CD14-positive monocyte (primary cell): ENCODE measurements around the gene MTMR3. TPM values are rescaled to one million over a fixed set of nuclear protein-coding genes. Genes with fewer than 3 reads are reported as not detected.
A peak's percentile ranks its signal among the peaks of the same experiment; 100 is the strongest.
"Not testable (repeated sequence)": the region's sequence is repeated elsewhere in the genome, so short reads cannot be mapped to it uniquely, and the experiment has no call there.

ENCODE experiments used
- DNase-seq, 3 donors: peaks; one replicate each; pipeline ENCODE4 v3.0.0-alpha.2; 2011 to 2022
- H2AFZ ChIP-seq: 2 replicates; pipeline ENCODE4 v1.6.0; 2012; ENCODE audit warnings: mild to moderate bottlenecking, low read depth, low read length, inconsistent platforms; ENCODE audit not compliant: insufficient read depth, poor library complexity, severe bottlenecking
- H3K27ac ChIP-seq, 2 donors: 1 replicate in 1 of 2; 2 replicates in 1 of 2; pipeline ENCODE4 v1.5.1; 2012 to 2013; ENCODE audit warnings: low read length in 2 of 2, control low read depth in 1 of 2, inconsistent platforms in 1 of 2, low read depth in 1 of 2, mild to moderate bottlenecking in 1 of 2
- H3K27me3 ChIP-seq, 2 donors: one replicate each; pipeline versions ENCODE4 v1.6.0 to v1.6.1; 2011 to 2013; ENCODE audit warnings: low read length in 2 of 2; ENCODE audit not compliant: control insufficient read depth in 2 of 2, insufficient read depth in 2 of 2
- H3K36me3 ChIP-seq, 2 donors: replicated peaks in 1 of 2; 1 replicate in 1 of 2; 2 replicates in 1 of 2; pipeline versions ENCODE4 v1.5.1 to v1.6.1; 2012 to 2013; ENCODE audit warnings: low read length in 2 of 2, control low read depth in 1 of 2, inconsistent platforms in 1 of 2, mild to moderate bottlenecking in 1 of 2; ENCODE audit not compliant: insufficient read depth in 2 of 2, control insufficient read depth in 1 of 2
- H3K4me1 ChIP-seq, 2 donors: 1 replicate in 1 of 2; 2 replicates in 1 of 2; pipeline versions ENCODE4 v1.5.1 to v1.6.1; 2012 to 2013; ENCODE audit warnings: low read length in 2 of 2, control low read depth in 1 of 2, inconsistent platforms in 1 of 2, mild to moderate bottlenecking in 1 of 2, moderate library complexity in 1 of 2; ENCODE audit not compliant: insufficient read depth in 2 of 2, control insufficient read depth in 1 of 2
- H3K4me2 ChIP-seq: replicated peaks from 2 replicates; pipeline ENCODE3; 2012; ENCODE audit warnings: low read length, moderate library complexity, mild to moderate bottlenecking; ENCODE audit not compliant: poor library complexity, severe bottlenecking; ENCODE audit errors: extremely low read depth
- H3K4me3 ChIP-seq, 3 experiments: fragments of 200-600 bp in 1 of 3; sonication (generic) in 1 of 3; replicated peaks in 1 of 3; 1 replicate in 2 of 3; 2 replicates in 1 of 3; pipeline ENCODE4 v1.5.1; 2011 to 2013; ENCODE audit warnings: low read length in 3 of 3, mild to moderate bottlenecking in 3 of 3, control low read depth in 2 of 3, low read depth in 2 of 3, inconsistent platforms in 1 of 3, moderate library complexity in 1 of 3
- H3K79me2 ChIP-seq: 2 replicates; pipeline ENCODE4 v1.6.0; 2012; ENCODE audit warnings: mild to moderate bottlenecking, control low read depth, inconsistent platforms, low read length, moderate library complexity; ENCODE audit not compliant: insufficient read depth
- H3K9ac ChIP-seq: 2 replicates; pipeline ENCODE4 v1.6.0; 2017; ENCODE audit warnings: low read length, mild to moderate bottlenecking; ENCODE audit not compliant: insufficient read depth, poor library complexity, severe bottlenecking
- H3K9me3 ChIP-seq, 2 donors: replicated peaks in 1 of 2; 1 replicate in 1 of 2; 2 replicates in 1 of 2; pipeline versions ENCODE4 v1.5.1 to v1.6.1; 2012 to 2013; ENCODE audit warnings: low read length in 2 of 2, control low read depth in 1 of 2; ENCODE audit not compliant: control insufficient read depth in 1 of 2, insufficient read depth in 1 of 2
- H4K20me1 ChIP-seq: 2 replicates; pipeline ENCODE4 v1.6.0; 2012; ENCODE audit warnings: mild to moderate bottlenecking, low read length, control low read depth, moderate library complexity; ENCODE audit not compliant: insufficient read depth
- H3K27ac Mint-ChIP-seq, 7 donors: one replicate each; pipeline ENCODE4 v1.8.0; 2020; ENCODE audit warnings: mild to moderate bottlenecking in 7 of 7, mixed read lengths in 7 of 7, moderate library complexity in 6 of 7, inconsistent platforms in 2 of 7
- H3K27me3 Mint-ChIP-seq, 3 donors: one replicate each; pipeline ENCODE4 v1.8.0; 2021 to 2022; ENCODE audit warnings: low read depth in 3 of 3, mild to moderate bottlenecking in 3 of 3, mixed read lengths in 3 of 3, moderate library complexity in 3 of 3, inconsistent platforms in 1 of 3
- H3K36me3 Mint-ChIP-seq, 2 donors: one replicate each; pipeline ENCODE4 v1.8.0; 2020; ENCODE audit warnings: mixed read lengths in 2 of 2, inconsistent platforms in 1 of 2, mild to moderate bottlenecking in 1 of 2
- H3K4me1 Mint-ChIP-seq: one replicate; pipeline ENCODE4 v1.8.0; 2020; ENCODE audit warnings: mild to moderate bottlenecking, mixed read lengths
- H3K4me3 Mint-ChIP-seq, 2 donors: one replicate each; pipeline ENCODE4 v1.8.0; 2020; ENCODE audit warnings: mild to moderate bottlenecking in 2 of 2, mixed read lengths in 2 of 2, moderate library complexity in 1 of 2
- H3K9me3 Mint-ChIP-seq, 7 donors: one replicate each; pipeline ENCODE4 v1.8.0; 2020 to 2022; ENCODE audit warnings: mixed read lengths in 7 of 7, mild to moderate bottlenecking in 6 of 7, moderate library complexity in 6 of 7, inconsistent platforms in 2 of 7
- WGBS: methylation state at CpG from one replicate; pipeline ENCODE4 v1.1.5; 2013; ENCODE audit warnings: missing lambda C conversion rate; ENCODE audit not compliant: insufficient coverage; 5-methylcytosine and 5-hydroxymethylcytosine counted together
- intact Hi-C, 2 donors: fragments of 100-400 bp; cut with micrococcal nuclease; formaldehyde crosslinking; loops; one replicate each; pipeline versions ENCODE4 v1.15.0 to v1.15.1; 2023
- polyA plus RNA-seq, 3 donors: library from polyadenylated mRNA; depleted of rRNA in 1 of 3; unstranded in 2 of 3; stranded (reverse) in 1 of 3; fragments of 300-500 nt in 2 of 3; fragments of >200 nt in 1 of 3; fragmentation: Illumina TruSeq in 2 of 3; gene quantifications; 1 replicate in 2 of 3; 2 replicates in 1 of 3; pipeline ENCODE4 v1.2.3, GENCODE V29; 2012 to 2021
- TF ChIP-seq, protein P1 (sequence below): fragments of 200-600 bp; IDR thresholded peaks from one replicate; pipeline ENCODE4 v1.8.0; 2022; ENCODE audit warnings: antibody characterized with exemption, mild to moderate bottlenecking

The MTMR3 gene
- polyA plus RNA-seq, 3 donors, result 23.4 to 86.1 (median 30.2) TPM

DNA sequence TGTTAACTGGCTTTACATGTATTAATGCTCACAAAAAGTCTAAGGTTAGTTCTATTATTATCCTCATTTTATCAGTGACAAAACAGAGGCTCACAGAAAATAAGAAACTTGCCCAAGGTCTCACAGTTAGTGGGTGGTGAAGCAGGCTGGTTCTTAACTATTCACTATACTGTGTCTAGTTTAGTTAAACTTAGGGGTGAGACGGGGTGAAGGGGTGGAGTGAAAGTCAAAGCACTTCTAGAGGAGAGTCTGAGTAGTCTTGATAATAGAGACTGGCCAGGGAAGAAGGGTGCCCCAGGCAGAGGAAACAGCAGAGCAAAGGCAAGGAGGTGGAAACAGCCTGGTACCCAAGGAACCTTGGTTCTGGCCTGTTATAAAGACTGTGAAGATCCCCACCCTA, 48.9 kb upstream of the MTMR3 start:
- no peak overlapping the region for H3K4me3 Mint-ChIP-seq
- Histone ChIP-seq H2AFZ (no peak overlapping the region), H3K9me3 (no peaks in the 10 kb centered on the region), H3K27me3 (no peaks in the 10 kb centered on the region), H4K20me1 (peaks cover 16% of the 10 kb centered on the region), H3K4me2 (no peak overlapping the region), H3K27ac (no peak overlapping the region), H3K79me2 (peaks cover 59% of the 10 kb centered on the region), H3K4me3 (no peak overlapping the region), H3K9ac (no peak overlapping the region), H3K36me3 (peaks cover 27 to 64% of the 10 kb centered on the region in 2 donors), H3K4me1 (peaks cover 25 to 26% of the 10 kb centered on the region in 2 donors)
- peaks cover 35% of the 10 kb centered on the region for H3K4me1 Mint-ChIP-seq
- no peak for DNase-seq
- H3K9me3 Mint-ChIP-seq, result no peaks in the 10 kb centered on the region
- H3K36me3 Mint-ChIP-seq, result peaks cover 49 to 63% of the 10 kb centered on the region in 2 donors
- peaks cover 0 to 3% (median 0%) of the 10 kb centered on the region in 3 donors for H3K27me3 Mint-ChIP-seq
- WGBS, result 80% methylated on average over 1 of the region's 1 CpG
- TF ChIP-seq, protein P1, sequence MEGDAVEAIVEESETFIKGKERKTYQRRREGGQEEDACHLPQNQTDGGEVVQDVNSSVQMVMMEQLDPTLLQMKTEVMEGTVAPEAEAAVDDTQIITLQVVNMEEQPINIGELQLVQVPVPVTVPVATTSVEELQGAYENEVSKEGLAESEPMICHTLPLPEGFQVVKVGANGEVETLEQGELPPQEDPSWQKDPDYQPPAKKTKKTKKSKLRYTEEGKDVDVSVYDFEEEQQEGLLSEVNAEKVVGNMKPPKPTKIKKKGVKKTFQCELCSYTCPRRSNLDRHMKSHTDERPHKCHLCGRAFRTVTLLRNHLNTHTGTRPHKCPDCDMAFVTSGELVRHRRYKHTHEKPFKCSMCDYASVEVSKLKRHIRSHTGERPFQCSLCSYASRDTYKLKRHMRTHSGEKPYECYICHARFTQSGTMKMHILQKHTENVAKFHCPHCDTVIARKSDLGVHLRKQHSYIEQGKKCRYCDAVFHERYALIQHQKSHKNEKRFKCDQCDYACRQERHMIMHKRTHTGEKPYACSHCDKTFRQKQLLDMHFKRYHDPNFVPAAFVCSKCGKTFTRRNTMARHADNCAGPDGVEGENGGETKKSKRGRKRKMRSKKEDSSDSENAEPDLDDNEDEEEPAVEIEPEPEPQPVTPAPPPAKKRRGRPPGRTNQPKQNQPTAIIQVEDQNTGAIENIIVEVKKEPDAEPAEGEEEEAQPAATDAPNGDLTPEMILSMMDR, result no peak
- H3K27ac Mint-ChIP-seq, result peak overlapping the region in 3 of 7 donors; percentile 12 to 44 (median 31)
- intact Hi-C loops, result loop anchor here in 1 of 2 donors (10.0 kb wide), 1 partner anchor 51 kb away; the partner anchor contains the start of gene MTMR3

DNA sequence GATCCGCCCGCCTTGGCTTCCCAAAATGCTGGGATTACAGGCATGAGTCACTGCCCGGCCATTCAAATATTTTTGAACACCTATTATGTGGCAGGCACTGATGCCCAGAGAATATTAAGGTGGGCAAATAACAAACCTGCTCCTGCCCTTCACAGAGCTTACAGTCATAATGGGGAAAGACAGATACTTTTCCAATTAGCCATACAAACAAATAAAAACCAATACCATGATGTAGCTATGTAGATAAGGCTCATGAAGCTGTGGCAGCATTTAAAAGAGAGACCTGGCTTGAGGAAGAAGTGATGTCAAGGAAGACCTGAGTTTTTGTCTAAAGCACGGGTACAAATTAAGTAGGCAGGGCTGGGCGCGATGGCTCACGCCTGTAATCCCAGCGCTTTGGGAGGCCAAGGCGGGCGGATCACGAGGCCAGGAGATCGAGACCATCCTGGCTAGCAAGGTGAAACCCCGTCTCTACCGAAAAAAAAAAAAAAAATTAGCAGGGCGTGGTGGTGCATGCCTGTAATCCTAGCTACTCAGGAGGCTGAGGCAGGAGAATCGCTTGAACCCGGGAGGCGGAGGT, 46.1 kb upstream of the MTMR3 start:
- H3K9me3 Mint-ChIP-seq, H3K9ac ChIP-seq, H3K27me3 Mint-ChIP-seq, H2AFZ ChIP-seq, DNase-seq, H3K27me3 ChIP-seq, H3K9me3 ChIP-seq: not testable (repeated sequence)
- Histone ChIP-seq H3K27ac (peak overlapping the region in 1 of 2 donors; percentile 92), H3K4me2 (peak overlapping the region; percentile 77), H3K4me3 (peak overlapping the region in 1 of 3 experiments; percentile 84), H3K79me2 (peaks cover 47% of the 10 kb centered on the region), H3K4me1 (peaks cover 20 to 23% of the 10 kb centered on the region in 2 donors), H3K36me3 (peaks cover 13 to 37% of the 10 kb centered on the region in 2 donors), H4K20me1 (peaks cover 10% of the 10 kb centered on the region)
- Mint-ChIP-seq H3K4me3 (peak overlapping the region in 1 of 2 donors; percentile 90), H3K36me3 (peaks cover 26 to 37% of the 10 kb centered on the region in 2 donors), H3K4me1 (peaks cover 36% of the 10 kb centered on the region), H3K27ac (peak overlapping the region in 5 of 7 donors; percentile 31 to 97 (median 95))
- intact Hi-C loops, result loop anchor here in 1 of 2 donors (10.0 kb wide), 1 partner anchor 48 kb away; the partner anchor contains the start of gene MTMR3
- 94% methylated on average over 18 of the region's 18 CpGs for WGBS
